GM12874 (cell line): ENCODE data around the gene BLACAT1.

Experiments
- CTCF ChIP-seq: IDR thresholded peaks from 2 replicates; pipeline ENCODE4 v1.5.1; 2011; ENCODE audit warnings: low read depth, mild to moderate bottlenecking, control low read depth, low read length, moderate library complexity; ENCODE audit not compliant: insufficient read depth

The BLACAT1 gene

GRCh38 chr1:205455581-205456382, at the start of gene BLACAT1:
BLACAT1 (minus strand) TSS chr1:205456045.
- no peak for TF ChIP-seq CTCF

GRCh38 chr1:205505076-205505729, 49.4 kb upstream of the BLACAT1 start:
- TF ChIP-seq CTCF = no peak

GRCh38 chr1:205504311-205505075, 48.6 kb upstream of the BLACAT1 start, which contains the start of gene CDK18:
CDK18 (plus strand) TSS chr1:205504669; CDS start chr1:205523168, 18,499 bp downstream.
- no peak for TF ChIP-seq CTCF

GRCh38 chr1:205502992-205503391, 47.1 kb upstream of the BLACAT1 start:
- TF ChIP-seq CTCF = no peak

GRCh38 chr1:205502111-205502810, 46.4 kb upstream of the BLACAT1 start:
- TF ChIP-seq CTCF = no peak

GRCh38 chr1:205500240-205501233, 44.7 kb upstream of the BLACAT1 start:
- TF ChIP-seq CTCF = no peak
